H1 (cell line): Measurements from ENCODE around the gene ARF3. TPM values are rescaled to one million over a fixed set of nuclear protein-coding genes. Genes with fewer than 3 reads are reported as not detected.

Experiments
- CTCF ChIA-PET: fragments of 300-600 bp; sonication (Branson Sonifier 250); formaldehyde crosslinking; loops from one replicate; lab custom pipeline; 2021; ENCODE audit not compliant: partially characterized antibody; lab: Charles Lee
- POLR2A ChIA-PET: fragments of 300-600 bp; sonication (Branson Sonifier 250); formaldehyde crosslinking; loops from one replicate; lab custom pipeline; 2021; ENCODE audit warnings: inconsistent platforms; ENCODE audit not compliant: partially characterized antibody; lab: Charles Lee
- DNase-seq, 2 experiments: peaks; one replicate each; pipeline versions ENCODE4 v3.0.0 to v3.0.0-alpha.2; 2010 to 2022; ENCODE audit warnings: low spot score in 2 of 2, low read depth in 1 of 2, mixed read lengths in 1 of 2
- FAIRE-seq: peaks from 2 replicates; lab custom pipeline; 2011; peaks lifted over from hg19 to GRCh38; lab: Jason Lieb, UNC
- H2AFZ ChIP-seq: 2 replicates; pipeline ENCODE4 v1.8.1; 2012; ENCODE audit warnings: low read length, inconsistent platforms
- H2AK5ac ChIP-seq: 2 replicates; pipeline ENCODE4 v1.6.1; 2013; ENCODE audit warnings: low read depth, low read length
- H2BK120ac ChIP-seq: replicated peaks from 2 replicates; pipeline ENCODE3; 2013; ENCODE audit warnings: low read depth, low read length, inconsistent platforms
- H2BK12ac ChIP-seq: 2 replicates; pipeline ENCODE4 v1.6.1; 2013; ENCODE audit warnings: low read depth, low read length
- H2BK15ac ChIP-seq: 2 replicates; pipeline ENCODE4 v1.6.1; 2013; ENCODE audit warnings: low read length
- H2BK20ac ChIP-seq: 2 replicates; pipeline ENCODE4 v1.6.1; 2013; ENCODE audit warnings: low read length
- H2BK5ac ChIP-seq: 2 replicates; pipeline ENCODE4 v1.6.1; 2013; ENCODE audit warnings: low read depth, low read length
- H3K14ac ChIP-seq: 2 replicates; pipeline ENCODE4 v1.6.1; 2013; ENCODE audit warnings: inconsistent platforms; ENCODE audit not compliant: insufficient read length
- H3K18ac ChIP-seq: 2 replicates; pipeline ENCODE4 v1.6.1; 2013; ENCODE audit warnings: low read length; ENCODE audit errors: extremely low read depth
- H3K23ac ChIP-seq: 2 replicates; pipeline ENCODE4 v1.6.1; 2013; ENCODE audit warnings: inconsistent platforms; ENCODE audit not compliant: insufficient read length
- H3K23me2 ChIP-seq: 2 replicates; pipeline ENCODE4 v1.6.1; 2013; ENCODE audit warnings: low read depth, low read length
- H3K27ac ChIP-seq: 2 replicates; pipeline ENCODE4 v1.6.1; 2011; ENCODE audit warnings: low read depth, low read length, inconsistent platforms
- H3K27me3 ChIP-seq, 4 experiments: replicated peaks in 1 of 4; 1 replicate in 1 of 4; 2 replicates in 3 of 4; pipeline versions ENCODE4 v1.6.1 to v1.8.1; 2011 to 2013; ENCODE audit warnings: low read length in 3 of 4, mild to moderate bottlenecking in 3 of 4, inconsistent platforms in 2 of 4, mixed read lengths in 2 of 4, moderate library complexity in 1 of 4; ENCODE audit not compliant: control insufficient read depth in 3 of 4, insufficient read depth in 3 of 4; ENCODE audit errors: extremely low read depth in 1 of 4
- H3K36me3 ChIP-seq, 4 experiments: 2 replicates each; pipeline versions ENCODE4 v1.6.1 to v1.8.1; 2011 to 2013; ENCODE audit warnings: mild to moderate bottlenecking in 4 of 4, low read length in 3 of 4, moderate library complexity in 2 of 4, control low read depth in 1 of 4, inconsistent platforms in 1 of 4; ENCODE audit not compliant: insufficient read depth in 4 of 4, control insufficient read depth in 2 of 4
- H3K4ac ChIP-seq: replicated peaks from 2 replicates; pipeline ENCODE3; 2013; ENCODE audit warnings: low read length, low read depth, mixed read lengths, inconsistent platforms; ENCODE audit not compliant: insufficient read length
- H3K4me1 ChIP-seq, 4 experiments: replicated peaks in 1 of 4; 1 replicate in 1 of 4; 2 replicates in 3 of 4; pipeline versions ENCODE4 v1.6.1 to v1.8.1; 2011 to 2013; ENCODE audit warnings: low read length in 3 of 4, inconsistent platforms in 2 of 4, mixed read lengths in 1 of 4; ENCODE audit not compliant: insufficient read depth in 4 of 4, control insufficient read depth in 3 of 4
- H3K4me2 ChIP-seq, 2 experiments: 2 replicates each; pipeline versions ENCODE4 v1.6.1 to v1.8.1; 2011 to 2013; ENCODE audit warnings: low read depth in 2 of 2, low read length in 2 of 2, control low read depth in 1 of 2, inconsistent platforms in 1 of 2, mild to moderate bottlenecking in 1 of 2; ENCODE audit not compliant: insufficient read depth in 1 of 2
- H3K4me3 ChIP-seq, 4 experiments: fragments of 200-600, 300-600 bp in 1 of 4; sonication (generic), shearing (Covaris generic), sonication (Bioruptor Twin) in 1 of 4; 2 replicates each; pipeline versions ENCODE4 v1.5.1 to v1.8.1; 2011 to 2016; ENCODE audit warnings: low read length in 4 of 4, low read depth in 3 of 4, control low read depth in 2 of 4, inconsistent platforms in 2 of 4, mild to moderate bottlenecking in 2 of 4, mixed read lengths in 1 of 4, moderate library complexity in 1 of 4; ENCODE audit not compliant: insufficient read depth in 2 of 4; ENCODE audit errors: extremely low read depth in 1 of 4
- H3K56ac ChIP-seq: replicated peaks from 2 replicates; pipeline ENCODE3; 2013; ENCODE audit warnings: low read depth, mild to moderate bottlenecking, mixed read lengths, low read length, inconsistent platforms; ENCODE audit not compliant: insufficient read length
- H3K79me1 ChIP-seq: 2 replicates; pipeline ENCODE4 v1.6.1; 2013; ENCODE audit warnings: low read depth, low read length, control low read depth
- H3K79me2 ChIP-seq, 2 experiments: 2 replicates each; pipeline versions ENCODE4 v1.6.1 to v1.8.1; 2012 to 2013; ENCODE audit warnings: low read length in 2 of 2, mild to moderate bottlenecking in 2 of 2, inconsistent platforms in 1 of 2; ENCODE audit not compliant: insufficient read depth in 2 of 2, control insufficient read depth in 1 of 2
- H3K9ac ChIP-seq, 4 experiments: replicated peaks in 1 of 4; 1 replicate in 1 of 4; 2 replicates in 3 of 4; pipeline versions ENCODE4 v1.6.1 to v1.8.1; 2011 to 2013; ENCODE audit warnings: low read depth in 3 of 4, low read length in 3 of 4, control low read depth in 2 of 4, mild to moderate bottlenecking in 2 of 4, moderate library complexity in 2 of 4, inconsistent platforms in 1 of 4; ENCODE audit errors: extremely low read depth in 1 of 4
- H3K9me3 ChIP-seq, 2 experiments: 2 replicates each; pipeline versions ENCODE4 v1.6.1 to v1.8.1; 2012 to 2013; ENCODE audit warnings: mild to moderate bottlenecking in 2 of 2, moderate library complexity in 2 of 2, control low read depth in 1 of 2, inconsistent platforms in 1 of 2, low read depth in 1 of 2, low read length in 1 of 2, mixed read lengths in 1 of 2; ENCODE audit not compliant: insufficient read depth in 2 of 2
- H4K20me1 ChIP-seq, 2 experiments: replicated peaks in 1 of 2; 2 replicates each; pipeline versions ENCODE3 to v1.8.1; 2011 to 2013; ENCODE audit warnings: inconsistent platforms in 2 of 2, low read length in 2 of 2, mild to moderate bottlenecking in 1 of 2; ENCODE audit not compliant: insufficient read depth in 2 of 2, control insufficient read depth in 1 of 2
- H4K5ac ChIP-seq: 2 replicates; pipeline ENCODE4 v1.6.1; 2013; ENCODE audit warnings: low read length, low read depth, mixed read lengths, inconsistent platforms; ENCODE audit not compliant: insufficient read length
- H4K8ac ChIP-seq: 2 replicates; pipeline ENCODE4 v1.8.0; 2013; ENCODE audit warnings: mild to moderate bottlenecking, moderate library complexity, low read length, inconsistent platforms; ENCODE audit not compliant: insufficient read depth; ENCODE audit errors: extremely low read depth
- H4K91ac ChIP-seq: replicated peaks from 2 replicates; pipeline ENCODE3; 2013; ENCODE audit warnings: low read length, mixed read lengths, inconsistent platforms; ENCODE audit not compliant: insufficient read length
- ASH2L ChIP-seq: fragments of 200-600, 300-600 bp; sonication (generic); IDR thresholded peaks from one replicate; pipeline ENCODE4 v1.7.1; 2017; ENCODE audit warnings: low read length
- BCL11A ChIP-seq, 2 experiments: IDR thresholded peaks; one replicate each; pipeline ENCODE4 v1.6.1; 2011; ENCODE audit warnings: low read depth in 2 of 2, low read length in 2 of 2, mild to moderate bottlenecking in 2 of 2
- MAFK ChIP-seq: IDR thresholded peaks from 2 replicates; pipeline ENCODE4 v1.6.1; 2012; ENCODE audit warnings: low read depth, mild to moderate bottlenecking, improper control_type of control experiment, low read length
- POU5F1 ChIP-seq: IDR thresholded peaks from 2 replicates; pipeline ENCODE4 v1.6.1; 2011; ENCODE audit warnings: low read depth, mild to moderate bottlenecking, low read length, moderate library complexity
- RAD21 ChIP-seq, 2 experiments: IDR thresholded peaks in 1 of 2; conservative IDR thresholded peaks in 1 of 2; 2 replicates each; pipeline ENCODE4 v1.6.1; 2011; ENCODE audit warnings: low read depth in 2 of 2, low read length in 2 of 2, improper control_type of control experiment in 1 of 2, inconsistent platforms in 1 of 2, mild to moderate bottlenecking in 1 of 2, moderate library complexity in 1 of 2
- WGBS, 2 experiments: shearing (Covaris generic) in 1 of 2; methylation state at CpG; one replicate each; pipeline versions ENCODE4 v1.1.6 to v1.1.7; 2013 to 2015; ENCODE audit warnings: low lambda C conversion rate in 2 of 2, mixed read lengths in 2 of 2, inconsistent platforms in 1 of 2, low coverage in 1 of 2, missing lambda C conversion rate in 1 of 2; ENCODE audit not compliant: insufficient replicate concordance in 2 of 2, insufficient coverage in 1 of 2, insufficient read length in 1 of 2; ENCODE audit errors: extremely low coverage in 1 of 2, missing lambda C conversion rate in 1 of 2; 5-methylcytosine and 5-hydroxymethylcytosine counted together
- polyA plus RNA-seq, 7 experiments: library from polyadenylated mRNA; depleted of rRNA in 3 of 7; stranded (reverse) in 5 of 7; unstranded in 2 of 7; fragments of >200 nt in 5 of 7; fragments of 200-250 nt in 2 of 7; gene quantifications; 1 replicate in 5 of 7; 2 replicates in 1 of 7; 4 replicates in 1 of 7; pipeline versions ENCODE4 v1.2.1 to v1.2.3, GENCODE V29; 2011 to 2013; ENCODE audit warnings: missing spikeins in 2 of 7, mixed read lengths in 2 of 7
- total RNA-seq: library from RNA; stranded (reverse); fragmentation: NEBNext Ultra II Directional; extraction: Animal tissue kit (Norgen Biotek cat#: 25700); gene quantifications from 2 replicates; pipeline ENCODE4 v1.2.1, GENCODE V29; 2021

The ARF3 gene
- total and polyA plus RNA-seq, 2 of the 8 experiments (the other 6 are each of a cell fraction or from before 2014, with no cell fraction given): 231 to 250 TPM

DNA sequence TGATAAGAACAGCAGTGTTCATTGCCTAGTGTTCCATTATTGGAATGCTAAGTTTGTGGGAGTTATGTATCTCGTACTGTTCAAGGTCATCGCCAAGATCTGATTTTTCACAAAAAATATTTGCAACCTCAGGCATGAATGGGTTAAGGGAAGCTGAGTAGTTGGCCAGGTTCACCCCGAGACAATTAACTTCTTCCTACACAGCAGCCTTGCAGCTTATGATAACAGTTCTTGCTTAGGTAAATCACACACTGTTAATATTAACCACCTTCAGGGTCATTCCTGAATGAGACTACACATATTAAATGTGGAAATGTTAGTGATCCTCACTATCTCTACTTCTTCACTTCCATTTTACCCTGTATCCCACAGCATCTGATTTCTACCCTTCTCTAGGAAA, 50.0 kb downstream of the ARF3 start:
- H3K23me2 ChIP-seq: no peaks in the 10 kb centered on the region; the same call in 1 of the 2 replicates
- no peak overlapping the region for H3K27ac ChIP-seq
- no peak overlapping the region for H2AFZ ChIP-seq
- H4K20me1 ChIP-seq: no peaks in the 10 kb centered on the region
- no peak for FAIRE-seq
- H3K36me3 ChIP-seq: no peaks in the 10 kb centered on the region
- H3K23ac ChIP-seq: no peak overlapping the region
- H3K9ac ChIP-seq: no peak overlapping the region
- no peak overlapping the region for H3K18ac ChIP-seq
- H3K4me1 ChIP-seq: 0 out of 7 replicates have a peak, but pooled peaks cover 0 to 2% (median 0%) of the 10 kb centered on the region in 4 experiments
- H4K8ac ChIP-seq: no peak overlapping the region
- no peaks in the 10 kb centered on the region for H3K27me3 ChIP-seq
- CTCF ChIA-PET: interaction anchor here (2.4 kb wide), 1 partner anchor 55 kb away, joined by 7 read pairs; the partner anchor contains the start of gene DDX23
- no peak overlapping the region for H2BK15ac ChIP-seq
- DNase-seq: no peak
- H2BK20ac ChIP-seq: no peak overlapping the region
- no peak overlapping the region for H2AK5ac ChIP-seq
- H3K4me3 ChIP-seq: no peak overlapping the region
- POLR2A ChIA-PET: no interaction called here
- no peak overlapping the region for H4K91ac ChIP-seq
- no peak overlapping the region for H3K14ac ChIP-seq
- H3K56ac ChIP-seq: no peak overlapping the region
- no peak overlapping the region for H2BK5ac ChIP-seq
- no peak overlapping the region for H3K4me2 ChIP-seq
- H2BK12ac ChIP-seq: no peak overlapping the region
- no peak overlapping the region for H2BK120ac ChIP-seq
- TF ChIP-seq RAD21 (IDR thresholded peaks at IDR 0.05 in 1 of 2, conservative IDR thresholded peaks at IDR 0.05 in 1 of 2; ENCODE audit: low read depth in 2 of 2, low read length in 2 of 2): no peak
- TF ChIP-seq ASH2L: no peak
- TF ChIP-seq POU5F1: no peak
- no peak for TF ChIP-seq BCL11A (IDR thresholded peaks at IDR 0.05; ENCODE audit: low read depth in 2 of 2, low read length in 2 of 2)
- no peak for TF ChIP-seq MAFK
- TF ChIP-seq, all 59 proteins: peak for 0
- H3K4ac ChIP-seq: no peak overlapping the region
- no peaks in the 10 kb centered on the region for H3K79me1 ChIP-seq
- no peaks in the 10 kb centered on the region for H3K79me2 ChIP-seq
- no peaks in the 10 kb centered on the region for H3K9me3 ChIP-seq
- 87% methylated on average over 3 of the region's 3 CpGs; no CpG with 5 or more reads in 1 of the 2 experiments for WGBS, 2 experiments
- no peak overlapping the region for H4K5ac ChIP-seq
